ENCODE results near the gene CBLL1. TPM values are rescaled to one million over a fixed set of nuclear protein-coding genes. Genes with fewer than 3 reads are reported as not detected.

The CBLL1 gene
- total and polyA plus RNA-seq, 7 donors: 10.1 to 32.6 (median 23.2) TPM

- no peaks in the 10 kb centered on the region for H3K9me3 ChIP-seq
- H3K4me3 ChIP-seq: no peak overlapping the region
- intact Hi-C loops (cut with DNase I): no loop called here
- no peak for DNase-seq
- 82 to 94% (median 85%) methylated on average over 1 of the region's 1 CpG for WGBS, 3 donors
- H3K4me1 ChIP-seq: no peaks in the 10 kb centered on the region
- no peaks in the 10 kb centered on the region for H3K36me3 ChIP-seq (ENCODE audit: insufficient read depth in 1 of 2, low read depth in 1 of 2)
- ATAC-seq: no peak
- H3K27ac ChIP-seq: no peak overlapping the region
- no peak for TF ChIP-seq CTCF (IDR thresholded peaks at IDR 0.05)
- no peaks in the 10 kb centered on the region for H3K27me3 ChIP-seq (ENCODE audit: insufficient read depth in 3 of 3, low read length in 2 of 3)
Observed at GRCh38 chr7:107783648-107784047, 39.7 kb downstream of the CBLL1 start.

DNA sequence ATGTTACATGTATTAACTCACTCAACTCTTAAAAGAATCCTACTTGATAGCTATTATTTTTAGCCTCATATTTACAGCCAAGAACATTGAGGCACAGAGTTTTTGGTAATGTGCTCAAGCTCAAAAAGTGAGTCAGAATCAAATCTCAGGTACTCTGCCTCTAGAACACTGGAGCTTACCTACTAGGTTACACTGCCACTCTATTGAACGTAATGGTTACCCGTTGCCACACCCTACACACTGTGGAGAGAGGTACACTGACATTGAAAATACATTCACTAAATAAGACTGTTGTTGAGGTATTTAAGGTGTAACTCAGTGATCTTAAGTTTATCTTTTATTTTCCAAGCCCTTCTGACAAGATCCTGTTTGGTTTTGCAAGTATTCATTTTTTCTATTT lies 41.2 kb downstream of the CBLL1 start:
- Histone ChIP-seq H3K4me3 (no peak overlapping the region), H3K27me3 (ENCODE audit: insufficient read depth in 3 of 3, low read length in 2 of 3) (no peaks in the 10 kb centered on the region), H3K9me3 (no peaks in the 10 kb centered on the region), H3K4me1 (no peaks in the 10 kb centered on the region), H3K27ac (no peak overlapping the region), H3K36me3 (ENCODE audit: insufficient read depth in 1 of 2, low read depth in 1 of 2) (no peaks in the 10 kb centered on the region)
- ATAC-seq (no peak), DNase-seq (no peak)
- intact Hi-C loops (cut with DNase I): no loop called here
- 78 to 91% (median 79%) methylated on average over 2 of the region's 2 CpGs for WGBS, 3 donors
- TF ChIP-seq CTCF (IDR thresholded peaks at IDR 0.05): no peak

GRCh38 chr7:107785926-107786325 lies 42.0 kb downstream of the CBLL1 start:
- Histone ChIP-seq H3K27me3 (ENCODE audit: insufficient read depth in 3 of 3, low read length in 2 of 3) (no peaks in the 10 kb centered on the region), H3K4me3 (no peak overlapping the region), H3K36me3 (ENCODE audit: insufficient read depth in 1 of 2, low read depth in 1 of 2) (no peaks in the 10 kb centered on the region), H3K4me1 (no peaks in the 10 kb centered on the region), H3K9me3 (no peaks in the 10 kb centered on the region), H3K27ac (no peak overlapping the region)
- WGBS, 3 donors: 25 to 49% (median 43%) methylated on average over 2 of the region's 2 CpGs
- intact Hi-C loops (cut with DNase I): no loop called here
- TF ChIP-seq CTCF (IDR thresholded peaks at IDR 0.05): no peak
- no peak for DNase-seq
- ATAC-seq: no peak

DNA sequence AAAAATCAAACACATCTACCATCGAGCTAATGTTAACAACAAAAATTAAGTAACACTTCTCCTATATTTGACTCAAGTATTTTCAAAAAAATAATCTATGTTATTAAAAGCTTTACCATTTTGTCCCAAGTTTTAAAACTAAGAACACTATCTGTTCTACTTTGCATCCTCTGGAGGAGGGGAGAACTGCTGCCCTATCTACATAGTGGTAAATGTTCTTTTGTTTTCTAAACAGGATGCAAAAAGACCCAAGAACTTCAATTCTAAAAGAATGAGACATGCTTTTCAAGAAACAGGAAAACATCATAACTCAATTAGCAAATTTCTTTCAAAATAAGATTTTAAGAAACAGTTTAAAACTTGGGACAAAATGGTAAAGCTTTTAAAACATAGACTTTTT lies 44.3 kb downstream of the CBLL1 start:
- intact Hi-C loops (cut with DNase I): no loop called here
- no peaks in the 10 kb centered on the region for H3K4me1 ChIP-seq
- no peaks in the 10 kb centered on the region for H3K27me3 ChIP-seq (ENCODE audit: insufficient read depth in 3 of 3, low read length in 2 of 3)
- H3K36me3 ChIP-seq (ENCODE audit: insufficient read depth in 1 of 2, low read depth in 1 of 2): no peaks in the 10 kb centered on the region
- TF ChIP-seq CTCF (IDR thresholded peaks at IDR 0.05): no peak
- DNase-seq (no peak), ATAC-seq (no peak)
- no peaks in the 10 kb centered on the region for H3K9me3 ChIP-seq
- no peak overlapping the region for H3K27ac ChIP-seq
- WGBS, 3 donors: 79 to 89% (median 88%) methylated on average over 1 of the region's 1 CpG
- H3K4me3 ChIP-seq: no peak overlapping the region

DNA sequence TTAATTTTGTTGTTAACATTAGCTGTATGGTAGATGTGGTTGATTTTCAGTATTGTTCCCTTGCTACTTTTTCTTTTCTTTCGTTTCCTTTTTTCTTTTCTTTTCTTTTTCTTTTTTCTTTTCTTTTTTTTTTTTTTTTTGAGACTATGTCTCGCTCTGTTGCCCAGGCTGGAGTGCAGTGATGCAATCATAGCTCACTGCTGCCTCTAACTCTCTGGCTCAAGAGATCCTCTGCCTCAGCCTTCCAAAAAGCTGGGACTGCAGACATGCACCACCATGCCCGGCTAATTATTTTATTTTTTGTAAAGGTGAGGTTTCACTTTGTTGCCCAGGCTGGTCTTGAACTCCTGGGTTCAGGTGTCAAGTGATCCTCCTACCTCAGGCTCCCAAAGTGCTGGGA lies 44.7 kb downstream of the CBLL1 start:
- Histone ChIP-seq H3K9me3 (no peaks in the 10 kb centered on the region), H3K36me3 (ENCODE audit: insufficient read depth in 1 of 2, low read depth in 1 of 2) (no peaks in the 10 kb centered on the region), H3K27ac (no peak overlapping the region), H3K4me3 (no peak overlapping the region), H3K27me3 (ENCODE audit: insufficient read depth in 3 of 3, low read length in 2 of 3) (no peaks in the 10 kb centered on the region), H3K4me1 (no peaks in the 10 kb centered on the region)
- ATAC-seq: no peak
- intact Hi-C loops (cut with DNase I): no loop called here
- 68 to 76% (median 72%) methylated on average over 3 of the region's 3 CpGs for WGBS, 3 donors
- no peak for TF ChIP-seq CTCF (IDR thresholded peaks at IDR 0.05)
- no peak for DNase-seq
